HPDE6-E6E7 (cell line): ENCODE results near the gene SPTBN5.
"Not testable (repeated sequence)": the region's sequence is repeated elsewhere in the genome, so short reads cannot be mapped to it uniquely, and the experiment has no call there.

Experiments used
- DNase-seq: peaks from one replicate; pipeline ENCODE4 v3.0.0; 2011; ENCODE audit warnings: missing footprints; ENCODE audit errors: extremely low spot score

Gene SPTBN5

DNA sequence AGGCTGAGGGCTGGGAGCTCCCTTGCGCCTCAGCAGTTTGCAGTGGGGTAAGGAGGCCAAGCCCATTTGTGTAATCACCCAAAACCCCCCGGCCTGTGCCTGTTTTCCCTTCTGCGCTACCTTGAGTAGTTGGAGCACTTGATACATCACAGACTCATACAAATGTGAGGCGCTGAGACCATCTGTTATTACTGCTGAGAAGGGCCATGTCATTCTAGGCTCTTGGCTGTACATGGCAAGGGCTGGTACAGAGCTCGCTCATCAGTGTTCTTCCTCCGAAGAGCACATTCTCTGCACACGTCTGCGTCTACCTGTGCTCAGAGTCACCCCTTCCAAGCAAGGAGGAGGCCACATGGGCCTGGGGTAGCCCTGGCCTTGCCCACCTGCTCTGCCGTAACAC, 45.9 kb downstream of the SPTBN5 start:
- DNase-seq = no peak

DNA sequence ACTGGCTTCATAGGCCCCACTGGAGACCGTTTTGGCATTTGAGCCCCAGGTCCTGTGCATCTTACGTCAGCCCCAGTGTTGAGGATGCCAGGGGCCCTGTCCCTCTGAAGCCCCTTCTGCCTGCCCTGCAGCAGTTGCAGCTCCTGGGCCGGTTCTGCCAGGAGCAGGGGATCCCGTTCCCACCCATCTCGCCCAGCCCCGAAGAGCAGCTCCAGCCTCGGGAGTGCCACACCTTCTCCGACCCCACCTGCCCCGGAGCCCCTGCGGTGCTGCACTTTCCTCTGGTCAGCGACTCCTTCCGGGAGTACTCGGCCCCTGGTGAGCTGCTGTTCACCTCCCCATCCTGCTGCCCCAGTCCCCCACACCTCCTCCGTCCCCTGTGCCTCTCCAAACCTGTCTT, 46.6 kb downstream of the SPTBN5 start:
- DNase-seq = no peak

DNA sequence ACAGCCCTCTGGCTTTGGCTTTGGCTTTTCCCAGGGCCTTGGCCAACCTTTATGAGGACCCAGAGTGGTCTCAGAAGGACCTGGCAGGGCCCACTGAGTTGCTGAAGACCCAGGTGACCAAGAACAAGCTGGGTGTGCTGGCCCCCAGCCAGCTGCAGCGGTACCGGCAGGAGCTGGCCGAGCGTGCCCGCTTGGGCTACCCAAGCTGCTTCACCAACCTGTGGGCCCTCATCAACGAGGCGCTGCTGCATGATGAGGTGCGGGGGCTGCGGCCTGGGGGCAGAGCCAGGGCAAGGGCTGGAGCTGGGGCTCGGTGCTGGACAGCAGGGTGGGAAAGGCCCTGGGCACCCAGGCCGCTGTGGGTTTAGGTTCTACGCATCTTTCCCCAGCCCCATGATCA, 49.0 kb downstream of the SPTBN5 start:
- DNase-seq = no peak

DNA sequence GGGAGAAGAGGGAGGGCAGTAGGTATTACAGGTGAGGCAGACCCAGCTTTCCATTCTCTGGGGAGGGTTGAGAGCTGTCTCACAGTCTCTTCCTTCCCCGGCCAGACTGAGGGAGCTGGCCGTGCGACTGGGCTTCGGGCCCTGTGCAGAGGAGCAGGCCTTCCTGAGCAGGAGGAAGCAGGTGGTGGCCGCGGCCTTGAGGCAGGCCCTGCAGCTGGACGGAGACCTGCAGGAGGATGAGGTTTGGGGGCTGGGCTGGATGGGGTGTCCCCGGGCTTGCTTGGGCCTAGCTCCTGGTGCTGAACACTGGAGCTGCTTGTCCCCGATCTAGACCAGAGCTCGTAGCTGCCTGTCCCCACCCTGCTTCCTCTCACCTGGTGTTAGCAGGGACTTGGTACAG, 50.3 kb downstream of the SPTBN5 start:
- DNase-seq = no peak

- no peak for DNase-seq
Observed at GRCh38 chr15:41842229-41842628, 51.6 kb downstream of the SPTBN5 start.

DNA sequence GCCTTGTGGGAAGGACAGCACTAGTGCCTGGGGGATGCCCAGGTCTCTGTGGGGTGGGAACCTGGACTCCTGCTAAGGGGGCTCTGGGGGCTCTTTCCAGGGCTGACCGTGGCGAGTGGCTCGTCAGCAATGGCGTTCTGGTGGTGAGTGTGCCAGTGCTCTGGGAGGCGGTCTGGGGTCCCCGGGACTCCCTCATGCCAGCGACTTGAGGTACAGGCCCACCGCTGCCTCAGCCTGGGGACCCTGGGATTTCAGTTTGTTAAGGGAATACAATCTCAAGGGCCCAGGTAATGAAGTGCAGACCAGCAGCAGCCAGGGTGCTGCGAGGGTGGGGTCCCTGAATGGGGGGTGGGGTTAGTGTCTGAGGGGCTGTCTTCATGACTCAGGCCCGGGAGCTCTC, 52.7 kb downstream of the SPTBN5 start:
- no peak for DNase-seq

- DNase-seq = no peak
Observed at GRCh38 chr15:41840673-41841072, 53.2 kb downstream of the SPTBN5 start.

DNA sequence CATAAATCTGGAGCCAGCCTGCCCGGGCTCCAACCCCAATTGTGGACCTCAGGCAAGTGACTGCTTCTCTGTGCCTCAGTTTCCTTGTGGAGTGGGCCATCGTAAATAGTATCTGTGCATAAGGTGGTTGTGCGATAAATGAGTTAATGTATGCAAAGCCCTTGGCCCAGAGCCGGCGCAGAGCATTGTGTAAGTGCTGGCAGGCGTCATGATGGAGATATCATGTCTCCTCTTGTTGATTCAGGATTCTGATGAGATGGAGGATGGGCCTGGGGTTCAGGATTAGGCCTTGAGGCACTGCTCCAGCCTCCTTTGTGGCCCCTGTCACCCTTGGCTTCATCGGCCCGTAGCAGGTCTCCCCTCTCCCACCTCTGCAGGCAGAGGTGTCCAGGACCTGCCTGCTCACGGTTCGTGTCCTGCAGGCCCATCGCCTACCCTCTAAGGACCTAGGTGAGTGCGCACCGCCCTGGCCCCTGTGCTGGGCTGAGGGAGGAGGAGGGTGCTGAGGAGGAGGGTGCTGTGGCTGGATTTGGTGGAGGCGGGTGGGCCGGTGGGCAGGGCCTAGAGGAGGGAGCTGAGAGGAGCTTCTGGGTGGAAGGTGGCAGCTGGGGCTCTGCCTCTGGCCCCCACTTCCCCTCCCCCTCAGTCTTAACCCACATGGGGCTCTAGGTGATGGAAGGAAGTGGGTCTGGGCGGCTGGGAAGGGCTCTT, 53.9 kb downstream of the SPTBN5 start:
- DNase-seq = no peak

DNA sequence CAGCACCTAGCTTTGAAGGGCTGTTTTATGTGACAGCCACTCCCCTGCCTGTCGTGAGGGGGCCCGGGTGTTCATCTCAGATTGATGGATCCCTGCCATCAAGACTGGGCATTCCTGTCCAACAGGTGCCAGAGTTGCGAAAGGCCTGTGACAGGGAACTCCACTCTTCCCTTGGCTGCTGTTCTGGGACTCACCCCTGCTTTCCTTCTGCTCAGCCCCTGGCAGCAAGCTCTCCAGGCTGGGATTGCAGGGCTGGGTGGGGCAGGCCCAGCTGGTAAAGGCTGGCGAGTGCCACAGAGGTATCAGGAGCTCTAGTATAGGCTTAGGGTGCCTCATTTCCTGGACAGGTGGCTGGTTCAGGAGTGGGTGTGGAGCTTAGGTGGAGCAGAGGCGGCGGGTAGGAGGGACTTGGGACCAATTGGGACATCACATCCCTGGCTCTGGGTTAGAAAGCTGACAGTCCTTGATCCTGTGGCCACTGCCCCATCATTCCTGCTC, 55.4 kb downstream of the SPTBN5 start, which contains the start of gene PLA2G4B:
Gene PLA2G4B (plus strand): TSS at position 448 of the 498 bp plus-strand sequence. CDS start 67 bp downstream, outside the sequence.
- DNase-seq = peak; percentile 63

DNA sequence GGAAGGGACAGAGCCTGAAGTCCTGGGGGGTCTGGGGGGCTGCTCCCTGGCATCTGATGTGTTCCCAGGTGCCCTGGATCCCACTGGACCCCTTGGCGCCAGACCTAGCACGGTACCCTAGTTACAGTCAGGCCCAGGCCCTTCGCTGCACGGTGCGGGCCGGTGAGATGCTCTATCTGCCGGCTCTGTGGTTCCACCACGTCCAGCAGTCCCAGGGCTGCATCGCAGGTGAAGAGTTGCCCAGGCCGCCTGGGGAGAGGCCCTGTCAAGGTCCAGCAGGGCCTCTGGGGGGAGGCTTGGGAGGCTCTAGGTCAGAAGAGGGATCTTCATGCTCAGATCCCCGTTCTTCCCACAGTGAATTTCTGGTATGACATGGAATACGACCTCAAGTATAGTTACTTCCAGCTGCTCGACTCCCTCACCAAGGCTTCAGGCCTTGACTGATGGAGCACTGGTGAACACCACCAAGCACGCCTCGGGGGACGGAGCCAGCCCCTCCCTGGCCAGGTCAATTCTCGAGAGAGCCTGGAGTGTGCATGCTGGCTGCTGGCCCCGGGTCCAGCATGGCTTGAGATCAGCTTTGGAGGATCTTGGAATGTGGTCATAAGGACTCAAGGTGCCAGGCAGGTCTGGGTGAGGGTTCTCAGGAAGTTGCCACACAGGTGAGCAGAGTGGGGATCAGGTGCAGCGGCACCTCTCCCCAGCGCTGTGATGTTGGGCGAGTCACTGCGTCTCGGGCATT, 57.0 kb downstream of the SPTBN5 start:
- no peak for DNase-seq

DNA sequence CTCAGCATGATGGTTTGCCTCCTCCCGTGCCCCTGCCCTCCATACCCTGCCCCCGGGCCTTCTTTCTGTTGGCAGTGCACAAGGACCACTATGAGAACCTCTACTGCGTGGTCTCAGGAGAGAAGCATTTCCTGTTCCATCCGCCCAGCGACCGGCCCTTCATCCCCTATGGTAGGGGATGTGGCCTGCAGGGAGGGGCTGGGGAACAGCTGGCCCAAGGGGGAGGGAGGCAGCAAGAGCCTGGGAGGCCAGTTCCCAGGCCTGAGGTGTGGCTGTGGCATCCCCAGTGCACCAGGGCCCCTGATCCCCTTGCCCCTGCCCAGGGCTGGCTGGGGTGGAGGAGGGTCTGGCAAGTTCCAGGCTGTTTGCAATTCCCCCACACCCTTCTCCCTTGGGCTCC, 57.8 kb downstream of the SPTBN5 start:
- DNase-seq = no peak

GRCh38 chr15:41834096-41834495, 59.8 kb downstream of the SPTBN5 start:
- no peak for DNase-seq

DNA sequence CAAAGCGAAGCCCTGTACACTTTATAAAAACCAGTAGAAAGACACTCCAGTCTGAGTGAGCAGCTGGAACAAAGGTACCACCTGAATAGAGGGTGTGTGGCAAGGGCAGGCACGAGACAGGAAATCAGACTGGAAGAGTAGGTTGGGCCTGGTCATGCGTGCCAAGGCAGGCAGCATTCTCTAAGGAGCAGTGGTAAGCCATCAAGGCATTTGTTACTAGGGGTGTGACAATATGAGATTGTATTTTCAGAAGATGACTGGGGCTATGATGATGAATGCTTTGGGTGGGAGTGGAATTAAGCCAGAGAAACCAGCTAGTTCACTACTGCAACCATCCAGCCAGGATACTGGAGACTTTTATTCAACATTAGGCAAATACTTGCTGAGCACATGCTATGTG, 61.0 kb downstream of the SPTBN5 start:
- DNase-seq = peak; percentile 94

GRCh38 chr15:41832208-41832607, 61.6 kb downstream of the SPTBN5 start:
- DNase-seq = no peak

- not testable (repeated sequence) for DNase-seq
Observed at GRCh38 chr15:41831291-41831690, 62.6 kb downstream of the SPTBN5 start.

DNA sequence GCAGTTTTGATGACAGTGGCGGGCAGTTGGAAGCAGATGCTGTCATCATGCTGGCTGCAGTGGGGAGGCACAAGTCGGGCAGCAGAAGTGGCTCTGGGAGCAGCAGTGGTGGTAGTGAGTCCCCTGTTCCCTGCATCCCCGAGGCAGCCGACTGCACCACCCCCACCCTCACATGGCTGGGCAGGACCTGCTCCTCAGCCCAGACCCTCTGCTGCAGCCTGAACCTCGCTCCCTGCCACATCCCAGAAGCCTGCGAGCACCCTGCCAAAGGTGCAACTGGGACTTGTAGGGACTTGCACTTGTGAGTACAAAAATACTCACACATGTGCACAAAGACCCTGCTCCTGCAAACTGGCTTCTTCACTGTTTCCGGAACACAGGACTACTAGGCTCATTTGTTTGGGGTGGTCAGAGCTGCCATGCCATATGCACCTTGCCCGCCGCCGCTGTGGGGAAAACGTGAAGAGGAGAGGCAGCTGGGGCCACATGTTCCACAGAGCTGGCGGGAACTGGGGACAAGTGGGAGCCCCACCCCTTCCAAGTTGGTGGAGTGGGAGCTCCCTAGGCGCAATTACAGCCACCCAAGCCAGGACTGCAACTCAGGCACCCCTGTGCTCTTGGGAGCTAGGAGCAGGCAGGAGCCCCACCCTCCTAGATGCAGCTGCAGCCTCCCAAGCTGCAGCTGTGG, 63.8 kb downstream of the SPTBN5 start:
- no peak for DNase-seq

- DNase-seq = no peak
Observed at GRCh38 chr15:41828807-41829141, 65.1 kb downstream of the SPTBN5 start.

- peak; percentile 84 for DNase-seq
Observed at GRCh38 chr15:41827880-41828806, 65.7 kb downstream of the SPTBN5 start, which contains the start of gene JMJD7. TSS of gene JMJD7 (plus strand) at chr15:41828092. CDS start at chr15:41828125, 33 bp downstream.

- no peak for DNase-seq
Observed at GRCh38 chr15:41827290-41827879, 66.5 kb downstream of the SPTBN5 start.

- no peak for DNase-seq
Observed at GRCh38 chr15:41825572-41826535, 68.0 kb downstream of the SPTBN5 start.
